Gastroesophageal sphincter (tissue), 3 donors: ENCODE results near the gene H2BW1.

Source experiments
- POLR2AphosphoS5 ChIP-seq: sonication (generic); formaldehyde crosslinking; IDR thresholded peaks from one replicate; pipeline ENCODE4 v1.6.1; 2017; ENCODE audit warnings: antibody characterized with exemption
- TF ChIP-seq, protein P1 (sequence below), 4 experiments: fragments of 200-600 bp in 2 of 4; fragments of 450-650 bp in 2 of 4; sonication (generic) in 1 of 4; IDR thresholded peaks; one replicate each; pipeline ENCODE4 v1.5.1; 2017 to 2019; ENCODE audit warnings: antibody characterized with exemption in 4 of 4, mild to moderate bottlenecking in 2 of 4, moderate library complexity in 2 of 4

DNA sequence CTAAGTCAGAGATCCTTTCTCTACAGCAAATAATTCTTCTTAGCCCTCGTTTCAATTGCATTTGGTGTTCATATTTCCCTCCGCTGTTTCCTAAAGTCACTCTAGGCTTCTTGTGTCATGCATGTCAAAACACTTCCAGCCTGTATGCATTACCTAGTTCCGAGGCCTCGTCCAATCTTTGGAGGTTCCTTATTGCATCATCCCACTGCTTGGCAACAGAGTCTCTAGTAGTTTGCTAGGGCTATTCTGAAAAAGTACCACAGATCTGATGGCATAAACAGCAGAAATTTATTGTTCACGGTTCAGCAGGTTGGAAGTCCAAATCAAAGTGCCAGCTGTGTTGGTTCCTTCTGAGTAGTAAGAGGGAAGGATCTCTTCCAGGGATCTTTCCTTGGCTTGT lies 32.1 kb upstream of the H2BW1 start:
- TF ChIP-seq, protein P1, sequence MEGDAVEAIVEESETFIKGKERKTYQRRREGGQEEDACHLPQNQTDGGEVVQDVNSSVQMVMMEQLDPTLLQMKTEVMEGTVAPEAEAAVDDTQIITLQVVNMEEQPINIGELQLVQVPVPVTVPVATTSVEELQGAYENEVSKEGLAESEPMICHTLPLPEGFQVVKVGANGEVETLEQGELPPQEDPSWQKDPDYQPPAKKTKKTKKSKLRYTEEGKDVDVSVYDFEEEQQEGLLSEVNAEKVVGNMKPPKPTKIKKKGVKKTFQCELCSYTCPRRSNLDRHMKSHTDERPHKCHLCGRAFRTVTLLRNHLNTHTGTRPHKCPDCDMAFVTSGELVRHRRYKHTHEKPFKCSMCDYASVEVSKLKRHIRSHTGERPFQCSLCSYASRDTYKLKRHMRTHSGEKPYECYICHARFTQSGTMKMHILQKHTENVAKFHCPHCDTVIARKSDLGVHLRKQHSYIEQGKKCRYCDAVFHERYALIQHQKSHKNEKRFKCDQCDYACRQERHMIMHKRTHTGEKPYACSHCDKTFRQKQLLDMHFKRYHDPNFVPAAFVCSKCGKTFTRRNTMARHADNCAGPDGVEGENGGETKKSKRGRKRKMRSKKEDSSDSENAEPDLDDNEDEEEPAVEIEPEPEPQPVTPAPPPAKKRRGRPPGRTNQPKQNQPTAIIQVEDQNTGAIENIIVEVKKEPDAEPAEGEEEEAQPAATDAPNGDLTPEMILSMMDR (IDR thresholded peaks at IDR 0.05) = no peak
- no peak for TF ChIP-seq POLR2AphosphoS5
